Smooth muscle cell (in vitro differentiated cells): ENCODE data around the gene GMDS. TPM values are rescaled to one million over a fixed set of nuclear protein-coding genes. Genes with fewer than 3 reads are reported as not detected.

Experiments used
- DNase-seq: peaks from one replicate; lab custom pipeline; 2025; ENCODE audit not compliant: unreplicated experiment; lab: John Stamatoyannopoulos, UW
- H2AFZ ChIP-seq: fragments of 200-600 bp; sonication (generic); 2 replicates; pipeline ENCODE4 v1.6.0; 2016; ENCODE audit warnings: antibody characterized with exemption, low read depth, mild to moderate bottlenecking
- H3F3A ChIP-seq: fragments of 200-600 bp; sonication (generic); 2 replicates; pipeline ENCODE4 v1.6.0; 2017; ENCODE audit warnings: antibody characterized with exemption, low read depth
- H3K27ac ChIP-seq: fragments of 200-600 bp; sonication (generic); 2 replicates; pipeline ENCODE4 v1.5.1; 2016; ENCODE audit warnings: low read depth, mild to moderate bottlenecking
- H3K27me3 ChIP-seq: fragments of 200-600 bp; sonication (generic); 2 replicates; pipeline ENCODE4 v1.6.1; 2016; ENCODE audit warnings: low read depth, mild to moderate bottlenecking
- H3K36me3 ChIP-seq: fragments of 200-600 bp; sonication (generic); 2 replicates; pipeline ENCODE4 v1.5.1; 2016; ENCODE audit warnings: low read depth
- H3K4me1 ChIP-seq: fragments of 200-600 bp; sonication (generic); 2 replicates; pipeline ENCODE4 v1.5.1; 2016; ENCODE audit warnings: low read depth
- H3K4me2 ChIP-seq: fragments of 200-600 bp; sonication (generic); 2 replicates; pipeline ENCODE4 v1.6.0; 2016; ENCODE audit warnings: mild to moderate bottlenecking
- H3K4me3 ChIP-seq: fragments of 200-600 bp; sonication (generic); 2 replicates; pipeline ENCODE4 v1.5.1; 2016; ENCODE audit warnings: mild to moderate bottlenecking
- H3K79me2 ChIP-seq: fragments of 200-600 bp; sonication (generic); 2 replicates; pipeline ENCODE4 v1.6.0; 2016; ENCODE audit warnings: low read depth, mild to moderate bottlenecking
- H3K9ac ChIP-seq: fragments of 200-600 bp; sonication (generic); 2 replicates; pipeline ENCODE4 v1.6.0; 2016; ENCODE audit warnings: low read depth
- H3K9me3 ChIP-seq: fragments of 200-600 bp; sonication (generic); replicated peaks from 2 replicates; pipeline ENCODE4 v1.5.1; 2016; ENCODE audit warnings: low read depth
- H4K20me1 ChIP-seq: fragments of 200-600 bp; sonication (generic); 2 replicates; pipeline ENCODE4 v1.6.0; 2016; ENCODE audit warnings: low read depth
- CTCF ChIP-seq: fragments of 200-600 bp; sonication (generic); IDR thresholded peaks from 2 replicates; pipeline ENCODE4 v1.5.1; 2017; ENCODE audit warnings: borderline replicate concordance, mild to moderate bottlenecking, antibody characterized with exemption; ENCODE audit not compliant: insufficient read depth, poor library complexity, severe bottlenecking
- whole genome bisulfite sequencing: methylation state at CpG from one replicate; pipeline ENCODE4 v1.1.7; 2016; ENCODE audit warnings: low lambda C conversion rate; 5-methylcytosine and 5-hydroxymethylcytosine counted together
- polyA plus RNA-seq: library from polyadenylated mRNA; unstranded; fragments of >200 nt; fragmentation: Nextera tagmentation; extraction: Ambion mirVana; gene quantifications from 2 replicates; pipeline ENCODE4 v1.2.1, GENCODE V29; 2016
- total RNA-seq: library from RNA; depleted of rRNA; stranded (reverse); fragments of >200 nt; gene quantifications from 2 replicates; pipeline ENCODE4 v1.2.3, GENCODE V29; 2014

Gene GMDS
- total and polyA plus RNA-seq, 2 experiments from 2014 or later = 3.7 to 8.5 TPM

- no peak overlapping the region for H3K27ac ChIP-seq
- H4K20me1 ChIP-seq = no peaks in the 10 kb centered on the region
- H3K79me2 ChIP-seq = no peaks in the 10 kb centered on the region
- no peak overlapping the region for H3K9ac ChIP-seq
- 98% methylated on average over 5 of the region's 5 CpGs for WGBS
- no peaks in the 10 kb centered on the region for H3K36me3 ChIP-seq
- no peak for DNase-seq
- no peak overlapping the region for H2AFZ ChIP-seq
- no peak overlapping the region for H3K4me3 ChIP-seq
- TF ChIP-seq CTCF = no peak
- H3K4me2 ChIP-seq = no peak overlapping the region
- H3K27me3 ChIP-seq = no peaks in the 10 kb centered on the region
- H3F3A ChIP-seq = no peaks in the 10 kb centered on the region
- H3K4me1 ChIP-seq = no peaks in the 10 kb centered on the region
- no peaks in the 10 kb centered on the region for H3K9me3 ChIP-seq
Observed at GRCh38 chr6:1931817-1932216, 313.6 kb downstream of the GMDS start.

- H2AFZ ChIP-seq = no peak overlapping the region
- H3K27me3 ChIP-seq = no peaks in the 10 kb centered on the region
- no peaks in the 10 kb centered on the region for H3K36me3 ChIP-seq
- H3F3A ChIP-seq = no peaks in the 10 kb centered on the region
- no peaks in the 10 kb centered on the region for H3K9me3 ChIP-seq
- H3K4me3 ChIP-seq = no peak overlapping the region
- H3K27ac ChIP-seq = no peak overlapping the region
- DNase-seq = no peak
- no peaks in the 10 kb centered on the region for H4K20me1 ChIP-seq
- TF ChIP-seq CTCF = no peak
- H3K9ac ChIP-seq = no peak overlapping the region
- no peaks in the 10 kb centered on the region for H3K4me1 ChIP-seq
- no peaks in the 10 kb centered on the region for H3K79me2 ChIP-seq
- WGBS = 87% methylated on average over 2 of the region's 2 CpGs
- H3K4me2 ChIP-seq = no peak overlapping the region
Observed at GRCh38 chr6:1930356-1930755, 315.0 kb downstream of the GMDS start.

- Histone ChIP-seq H3K4me3 (no peak overlapping the region), H3F3A (no peaks in the 10 kb centered on the region), H3K4me2 (no peak overlapping the region), H4K20me1 (no peaks in the 10 kb centered on the region), H3K27me3 (no peaks in the 10 kb centered on the region), H3K9ac (no peak overlapping the region), H3K4me1 (no peaks in the 10 kb centered on the region), H3K79me2 (no peaks in the 10 kb centered on the region), H3K36me3 (no peaks in the 10 kb centered on the region), H3K9me3 (no peaks in the 10 kb centered on the region), H3K27ac (no peak overlapping the region), H2AFZ (no peak overlapping the region)
- no peak for TF ChIP-seq CTCF
- WGBS = 93% methylated on average over 9 of the region's 9 CpGs
- DNase-seq = no peak
Observed at GRCh38 chr6:1929931-1930330, 315.5 kb downstream of the GMDS start.

GRCh38 chr6:1925743-1926430 is 319.5 kb downstream of the GMDS start:
- Histone ChIP-seq H3K9ac (no peak overlapping the region), H3F3A (no peaks in the 10 kb centered on the region), H3K4me2 (no peak overlapping the region), H3K9me3 (no peaks in the 10 kb centered on the region), H3K4me3 (no peak overlapping the region), H2AFZ (no peak overlapping the region), H3K27ac (no peak overlapping the region), H3K36me3 (no peaks in the 10 kb centered on the region), H3K27me3 (no peaks in the 10 kb centered on the region), H4K20me1 (no peaks in the 10 kb centered on the region), H3K79me2 (no peaks in the 10 kb centered on the region), H3K4me1 (no peaks in the 10 kb centered on the region)
- DNase-seq = no peak
- 81% methylated on average over 10 of the region's 10 CpGs for WGBS
- TF ChIP-seq CTCF = no peak
